22Rv1 (cell line): ENCODE data around the gene XRCC3.

ENCODE experiments used
- CTCF ChIP-seq: fragments of 450-650 bp; IDR thresholded peaks from 2 replicates; pipeline ENCODE4 v1.5.1; 2017; ENCODE audit warnings: mild to moderate bottlenecking
- ZFX ChIP-seq: fragments of 450-650 bp; IDR thresholded peaks from 2 replicates; pipeline ENCODE4 v1.6.1; 2017; ENCODE audit warnings: antibody characterized with exemption, borderline replicate concordance

GRCh38 chr14:103710771-103711377, 4.4 kb downstream of the XRCC3 start:
- TF ChIP-seq CTCF (no peak), ZFX (no peak)
